ENCODE data around the gene SNTG2. TPM values are rescaled to one million over a fixed set of nuclear protein-coding genes. Genes with fewer than 3 reads are reported as not detected.
"Not testable (repeated sequence)": the region's sequence is repeated elsewhere in the genome, so short reads cannot be mapped to it uniquely, and the experiment has no call there.

Gene SNTG2
- total and polyA plus RNA-seq, 5 experiments from 2014 or later, result 0.66 to 8.8 (median 1.2) TPM

GRCh38 chr2:1209761-1210160 is 259.1 kb downstream of the SNTG2 start:
- POLR2A ChIA-PET, result no interaction called here
- Mint-ChIP-seq H3K4me1 (peaks cover 0 to 2% (median 0%) of the 10 kb centered on the region in 4 donors), H3K27me3 (no peaks in the 10 kb centered on the region), H3K4me3 (no peak overlapping the region), H3K9me3 (peaks cover 3 to 32% (median 18%) of the 10 kb centered on the region in 9 donors), H3K36me3 (peaks cover 18 to 59% (median 21%) of the 10 kb centered on the region in 3 donors), H3K27ac (no peak overlapping the region)
- DNase-seq (no peak), ATAC-seq (no peak)

GRCh38 chr2:1210352-1210751 is 259.7 kb downstream of the SNTG2 start:
- no peak for ATAC-seq
- Mint-ChIP-seq H3K27me3 (no peaks in the 10 kb centered on the region), H3K27ac (no peak overlapping the region)

GRCh38 chr2:1219901-1220573 is 269.4 kb downstream of the SNTG2 start:
- no peak for ATAC-seq
- peaks cover 4 to 9% (median 7%) of the 10 kb centered on the region in 4 donors for H3K4me1 Mint-ChIP-seq
- POLR2A ChIA-PET, result no interaction called here

More at GRCh38 chr2:1210352-1210751, 259.7 kb downstream of the SNTG2 start:
- POLR2A ChIA-PET, result no interaction called here
- Mint-ChIP-seq H3K4me3 (no peak overlapping the region), H3K9me3 (peaks cover 3 to 37% (median 18%) of the 10 kb centered on the region in 9 donors), H3K36me3 (peaks cover 23 to 63% (median 25%) of the 10 kb centered on the region in 3 donors), H3K4me1 (peaks cover 0 to 2% (median 0%) of the 10 kb centered on the region in 4 donors)
- DNase-seq, result no peak

GRCh38 chr2:1222056-1222455 is 271.4 kb downstream of the SNTG2 start:
- peak overlapping the region in 6 of 10 donors; percentile 2 to 94 (median 45) for H3K27ac Mint-ChIP-seq
- DNase-seq, result no peak
- H3K9me3 Mint-ChIP-seq, result peaks cover 0 to 3% (median 0%) of the 10 kb centered on the region in 9 donors
- H3K4me1 Mint-ChIP-seq, result peaks cover 4 to 9% (median 7%) of the 10 kb centered on the region in 4 donors
- H3K27me3 Mint-ChIP-seq, result no peaks in the 10 kb centered on the region
- POLR2A ChIA-PET, result no interaction called here
- peaks cover 0 to 6% (median 0%) of the 10 kb centered on the region in 3 donors for H3K36me3 Mint-ChIP-seq
- no peak for ATAC-seq
- no peak overlapping the region for H3K4me3 Mint-ChIP-seq

More at GRCh38 chr2:1219901-1220573, 269.4 kb downstream of the SNTG2 start:
- Mint-ChIP-seq H3K36me3 (peaks cover 1 to 9% (median 7%) of the 10 kb centered on the region in 3 donors), H3K4me3 (no peak overlapping the region), H3K27me3 (no peaks in the 10 kb centered on the region), H3K27ac (no peak overlapping the region), H3K9me3 (peaks cover 0 to 6% (median 3%) of the 10 kb centered on the region in 9 donors)
- no peak for DNase-seq

GRCh38 chr2:1223791-1224190 is 273.1 kb downstream of the SNTG2 start:
- peaks cover 4 to 9% (median 7%) of the 10 kb centered on the region in 4 donors for H3K4me1 Mint-ChIP-seq
- H3K27ac Mint-ChIP-seq, result no peak overlapping the region
- H3K9me3 Mint-ChIP-seq, result peaks cover 0 to 2% (median 0%) of the 10 kb centered on the region in 9 donors
- no peak for ATAC-seq
- H3K4me3 Mint-ChIP-seq, result no peak overlapping the region
- POLR2A ChIA-PET, result no interaction called here
- no peak for DNase-seq
- H3K36me3 Mint-ChIP-seq, result peaks cover 0 to 6% (median 2%) of the 10 kb centered on the region in 3 donors
- no peaks in the 10 kb centered on the region for H3K27me3 Mint-ChIP-seq

- DNase-seq, result no peak
- H3K4me3 Mint-ChIP-seq, result no peak overlapping the region
- H3K4me1 Mint-ChIP-seq, result peaks cover 3 to 9% (median 6%) of the 10 kb centered on the region in 4 donors
- peaks cover 0 to 6% (median 2%) of the 10 kb centered on the region in 3 donors for H3K36me3 Mint-ChIP-seq
- H3K27me3 Mint-ChIP-seq, result no peaks in the 10 kb centered on the region
- H3K27ac Mint-ChIP-seq, result no peak overlapping the region
- ATAC-seq, result no peak
- peaks cover 0 to 2% (median 0%) of the 10 kb centered on the region in 9 donors for H3K9me3 Mint-ChIP-seq
- POLR2A ChIA-PET, result no interaction called here
Measured at GRCh38 chr2:1224901-1225300, 274.3 kb downstream of the SNTG2 start.

GRCh38 chr2:1226766-1227165 is 276.1 kb downstream of the SNTG2 start:
- H3K4me1 Mint-ChIP-seq, result peaks cover 0 to 5% (median 0%) of the 10 kb centered on the region in 4 donors
- H3K4me3 Mint-ChIP-seq, result no peak overlapping the region
- peaks cover 0 to 2% (median 0%) of the 10 kb centered on the region in 9 donors for H3K9me3 Mint-ChIP-seq
- H3K36me3 Mint-ChIP-seq, result peaks cover 0 to 6% (median 2%) of the 10 kb centered on the region in 3 donors
- DNase-seq (no peak), ATAC-seq (no peak)
- POLR2A ChIA-PET, result no interaction called here
- H3K27ac Mint-ChIP-seq, result no peak overlapping the region
- H3K27me3 Mint-ChIP-seq, result no peaks in the 10 kb centered on the region

- Mint-ChIP-seq H3K9me3 (peaks cover 0 to 2% (median 0%) of the 10 kb centered on the region in 9 donors), H3K27ac (no peak overlapping the region), H3K4me1 (peaks cover 0 to 3% (median 0%) of the 10 kb centered on the region in 4 donors), H3K4me3 (no peak overlapping the region), H3K27me3 (no peaks in the 10 kb centered on the region), H3K36me3 (peaks cover 0 to 6% (median 2%) of the 10 kb centered on the region in 3 donors)
- DNase-seq (no peak), ATAC-seq (no peak)
- POLR2A ChIA-PET, result no interaction called here
Measured at GRCh38 chr2:1227274-1227900, 276.7 kb downstream of the SNTG2 start.

- H3K36me3 Mint-ChIP-seq, H3K4me1 Mint-ChIP-seq, H3K27me3 Mint-ChIP-seq, ATAC-seq, H3K9me3 Mint-ChIP-seq, DNase-seq, H3K4me3 Mint-ChIP-seq, POLR2A ChIA-PET, H3K27ac Mint-ChIP-seq: not testable (repeated sequence)
Measured at GRCh38 chr2:1229596-1229995, 278.9 kb downstream of the SNTG2 start.

GRCh38 chr2:1230155-1230893 is 279.7 kb downstream of the SNTG2 start:
- no peak overlapping the region for H3K4me3 Mint-ChIP-seq
- POLR2A ChIA-PET, result no interaction called here
- H3K9me3 Mint-ChIP-seq, result no peaks in the 10 kb centered on the region
- DNase-seq (no peak), ATAC-seq (no peak)
- H3K27me3 Mint-ChIP-seq, result no peaks in the 10 kb centered on the region
- peak overlapping the region in 1 of 10 donors; percentile 57 for H3K27ac Mint-ChIP-seq
- H3K36me3 Mint-ChIP-seq, result peaks cover 0 to 2% (median 2%) of the 10 kb centered on the region in 3 donors
- no peaks in the 10 kb centered on the region for H3K4me1 Mint-ChIP-seq

- POLR2A ChIA-PET, result no interaction called here
- Mint-ChIP-seq H3K36me3 (peaks cover 0 to 2% (median 2%) of the 10 kb centered on the region in 3 donors), H3K4me3 (no peak overlapping the region), H3K27ac (no peak overlapping the region), H3K27me3 (no peaks in the 10 kb centered on the region), H3K4me1 (no peaks in the 10 kb centered on the region), H3K9me3 (no peaks in the 10 kb centered on the region)
- ATAC-seq (no peak), DNase-seq (no peak)
Measured at GRCh38 chr2:1231466-1232063, 280.9 kb downstream of the SNTG2 start.

GRCh38 chr2:1233281-1233680 is 282.6 kb downstream of the SNTG2 start:
- DNase-seq, result no peak
- Mint-ChIP-seq H3K36me3 (peaks cover 0 to 2% (median 0%) of the 10 kb centered on the region in 3 donors), H3K9me3 (no peaks in the 10 kb centered on the region), H3K4me1 (peaks cover 0 to 4% (median 0%) of the 10 kb centered on the region in 4 donors), H3K27ac (no peak overlapping the region), H3K4me3 (no peak overlapping the region), H3K27me3 (no peaks in the 10 kb centered on the region)
- POLR2A ChIA-PET, result no interaction called here
- ATAC-seq, result no peak
